Stomach (tissue), 4 donors: Measurements from ENCODE around the gene EOMES.

ENCODE experiments used
- CTCF ChIP-seq, 7 experiments: fragments of 450-650 bp in 4 of 7; fragments of 200-600 bp in 3 of 7; sonication (generic) in 3 of 7; IDR thresholded peaks; one replicate each; pipeline ENCODE4 v1.5.1; 2016 to 2019; ENCODE audit warnings: antibody characterized with exemption in 7 of 7, control low read depth in 2 of 7, mild to moderate bottlenecking in 1 of 7
- EP300 ChIP-seq: sonication (generic); formaldehyde crosslinking; IDR thresholded peaks from one replicate; pipeline ENCODE4 v1.6.1; 2017; ENCODE audit warnings: antibody characterized with exemption
- POLR2A ChIP-seq, 4 donors: fragments of 450-650 bp; IDR thresholded peaks; one replicate each; pipeline ENCODE4 v1.6.1; 2016; ENCODE audit warnings: antibody characterized with exemption in 4 of 4, control low read depth in 2 of 4, mild to moderate bottlenecking in 1 of 4, moderate library complexity in 1 of 4
- POLR2AphosphoS5 ChIP-seq, 3 donors: sonication (generic); formaldehyde crosslinking; IDR thresholded peaks; one replicate each; pipeline ENCODE4 v1.6.1; 2016; ENCODE audit warnings: antibody characterized with exemption in 3 of 3

- TF ChIP-seq POLR2A (IDR thresholded peaks at IDR 0.05) (no peak), POLR2AphosphoS5 (IDR thresholded peaks at IDR 0.05) (no peak), CTCF (IDR thresholded peaks at IDR 0.05) (no peak), EP300 (no peak)
Measured at GRCh38 chr3:27713435-27714145, 8.5 kb downstream of the EOMES start.
